HepG2 (cell line): ENCODE results near the gene AUTS2. TPM values are rescaled to one million over a fixed set of nuclear protein-coding genes. Genes with fewer than 3 reads are reported as not detected.
A peak's percentile ranks its signal among the peaks of the same experiment; 100 is the strongest.

Experiments
- ATAC-seq: fragments of 200-7000 bp; cut with Tn5 transposase; 3 replicates; pipeline ENCODE4 v1.9.1; 2020; ENCODE audit warnings: mild to moderate bottlenecking, moderate library complexity
- BruUV-seq: library from RNA; stranded (reverse); fragments of 400-500 nt; replicated peaks from 2 replicates; lab custom pipeline; 2021; lab: Mats Ljungman, UMichigan
- CTCF ChIA-PET: fragments of 300-600 bp; formaldehyde crosslinking; extraction: SDS; loops from one replicate; lab custom pipeline; 2021; ENCODE audit warnings: low total read pairs, inconsistent platforms, low intra/inter-chr PET ratio; lab: Yijun Ruan, JAX
- POLR2A ChIA-PET: fragments of 350-600 bp; sonication (Branson Sonifier 250); formaldehyde crosslinking; loops from one replicate; lab custom pipeline; 2020; ENCODE audit warnings: antibody characterized with exemption, inconsistent platforms; lab: Yijun Ruan, JAX
- DNase-seq: peaks from one replicate; pipeline ENCODE4 v3.0.0-alpha.2; 2015; ENCODE audit warnings: low spot score
- FAIRE-seq: peaks from 3 replicates; lab custom pipeline; 2011; peaks lifted over from hg19 to GRCh38; lab: Jason Lieb, UNC
- H2AFZ ChIP-seq: one replicate; pipeline ENCODE4 v1.6.1; 2011; ENCODE audit warnings: low read length, inconsistent platforms
- H3K27ac ChIP-seq: fragments of 300-600 bp; 3 replicates; pipeline ENCODE4 v1.8.0; 2011; ENCODE audit warnings: mixed run types, mild to moderate bottlenecking, mixed read lengths, low read length, inconsistent platforms; ENCODE audit not compliant: insufficient read depth; ENCODE audit errors: extremely low read length
- H3K27me3 ChIP-seq, 2 experiments: fragments of 200-600 bp in 1 of 2; 2 replicates in 1 of 2; 3 replicates in 1 of 2; pipeline versions ENCODE4 v1.6.0 to v1.8.0; 2011; ENCODE audit warnings: low read length in 2 of 2, mild to moderate bottlenecking in 2 of 2, moderate library complexity in 2 of 2, inconsistent platforms in 1 of 2; ENCODE audit not compliant: insufficient read depth in 2 of 2, control insufficient read depth in 1 of 2
- H3K36me3 ChIP-seq, 2 experiments: fragments of 200-600 bp in 1 of 2; replicated peaks in 1 of 2; 2 replicates in 1 of 2; 3 replicates in 1 of 2; pipeline versions ENCODE4 v1.5.1 to v1.8.0; 2011; ENCODE audit warnings: low read length in 2 of 2, inconsistent platforms in 1 of 2; ENCODE audit not compliant: insufficient read depth in 2 of 2, control insufficient read depth in 1 of 2
- H3K4me1 ChIP-seq: 2 replicates; pipeline ENCODE4 v1.5.1; 2012; ENCODE audit warnings: low read length, inconsistent platforms; ENCODE audit not compliant: insufficient read depth
- H3K4me2 ChIP-seq: 2 replicates; pipeline ENCODE4 v1.6.0; 2011; ENCODE audit warnings: low read depth, low read length, inconsistent platforms
- H3K4me3 ChIP-seq, 3 experiments: fragments of 200-600 bp in 1 of 3; sonication (generic), shearing (Covaris generic) in 1 of 3; replicated peaks in 1 of 3; 2 replicates each; pipeline ENCODE4 v1.5.1; 2011 to 2016; ENCODE audit warnings: low read length in 3 of 3, inconsistent platforms in 2 of 3, low read depth in 2 of 3, mild to moderate bottlenecking in 2 of 3, control low read depth in 1 of 3, mixed read lengths in 1 of 3; ENCODE audit not compliant: insufficient read depth in 1 of 3
- H3K79me2 ChIP-seq: one replicate; pipeline ENCODE4 v1.6.1; 2011; ENCODE audit warnings: low read length, inconsistent platforms; ENCODE audit not compliant: insufficient read depth
- H3K9ac ChIP-seq: 2 replicates; pipeline ENCODE4 v1.6.0; 2011; ENCODE audit warnings: mild to moderate bottlenecking, low read depth, low read length, inconsistent platforms; ENCODE audit not compliant: insufficient read depth
- H3K9me3 ChIP-seq: 2 replicates; pipeline ENCODE4 v1.5.1; 2012; ENCODE audit warnings: mild to moderate bottlenecking, low read length
- H4K20me1 ChIP-seq: 2 replicates; pipeline ENCODE4 v1.6.0; 2011; ENCODE audit warnings: inconsistent platforms, mild to moderate bottlenecking, low read length, moderate library complexity; ENCODE audit not compliant: insufficient read depth
- E2F1 ChIP-seq: sonication (generic); formaldehyde crosslinking; IDR thresholded peaks from 2 replicates; pipeline ENCODE4 v1.5.0; 2020; ENCODE audit warnings: missing genetic modification reagents
- GABPB1 ChIP-seq: IDR thresholded peaks from 2 replicates; pipeline ENCODE4 v1.6.1; 2016; ENCODE audit warnings: mild to moderate bottlenecking, missing genetic modification reagents, moderate library complexity, missing compliant biosample characterization
- GMEB2 ChIP-seq: IDR thresholded peaks from 2 replicates; pipeline ENCODE4 v1.6.1; 2016; ENCODE audit warnings: missing biosample characterization, missing genetic modification reagents, low read depth
- HNF4A ChIP-seq: sonication (generic); formaldehyde crosslinking; IDR thresholded peaks from 2 replicates; pipeline ENCODE4 v1.4.0; 2020; ENCODE audit warnings: missing genetic modification reagents
- KDM6A ChIP-seq: IDR thresholded peaks from 2 replicates; pipeline ENCODE4 v1.6.1; 2016; ENCODE audit warnings: low read depth
- MZF1 ChIP-seq: sonication (generic); formaldehyde crosslinking; IDR thresholded peaks from 2 replicates; pipeline ENCODE4 v1.8.1; 2023; ENCODE audit warnings: mild to moderate bottlenecking, missing genetic modification reagents, borderline replicate concordance
- PREB ChIP-seq: sonication (generic); formaldehyde crosslinking; IDR thresholded peaks from 2 replicates; pipeline ENCODE4 v1.4.0; 2020; ENCODE audit warnings: missing genetic modification reagents
- RFXAP ChIP-seq: sonication (generic); formaldehyde crosslinking; IDR thresholded peaks from 2 replicates; pipeline ENCODE4 v1.4.0; 2020; ENCODE audit warnings: missing genetic modification reagents, borderline replicate concordance
- SRY ChIP-seq: sonication (generic); formaldehyde crosslinking; IDR thresholded peaks from 2 replicates; pipeline ENCODE4 v1.8.0; 2022; ENCODE audit warnings: mild to moderate bottlenecking, missing genetic modification reagents
- ZBTB42 ChIP-seq: sonication (generic); formaldehyde crosslinking; IDR thresholded peaks from 2 replicates; pipeline ENCODE4 v1.5.0; 2020; ENCODE audit warnings: mild to moderate bottlenecking, missing genetic modification reagents
- ZFAT ChIP-seq: sonication (generic); formaldehyde crosslinking; conservative IDR thresholded peaks from 2 replicates; pipeline ENCODE4 v1.8.1; 2023; ENCODE audit warnings: missing genetic modification reagents, inconsistent platforms
- ZNF451 ChIP-seq: sonication (generic); formaldehyde crosslinking; IDR thresholded peaks from 2 replicates; pipeline ENCODE4 v1.5.0; 2020; ENCODE audit warnings: mild to moderate bottlenecking, missing genetic modification reagents
- ZNF567 ChIP-seq: sonication (generic); formaldehyde crosslinking; IDR thresholded peaks from 2 replicates; pipeline ENCODE4 v1.8.1; 2023; ENCODE audit warnings: mild to moderate bottlenecking, missing genetic modification reagents, borderline replicate concordance
- ZNF569 ChIP-seq: sonication (generic); formaldehyde crosslinking; IDR thresholded peaks from 2 replicates; pipeline ENCODE4 v1.5.0; 2020; ENCODE audit warnings: mild to moderate bottlenecking, missing genetic modification reagents, moderate library complexity, borderline replicate concordance
- ZNF576 ChIP-seq: sonication (generic); formaldehyde crosslinking; IDR thresholded peaks from 2 replicates; pipeline ENCODE4 v1.4.0; 2020; ENCODE audit warnings: mild to moderate bottlenecking, missing genetic modification reagents
- ZNF792 ChIP-seq: IDR thresholded peaks from 2 replicates; pipeline ENCODE4 v1.6.1; 2016
- ZNF878 ChIP-seq: sonication (generic); formaldehyde crosslinking; IDR thresholded peaks from 2 replicates; pipeline ENCODE4 v1.8.1; 2023; ENCODE audit warnings: mild to moderate bottlenecking, missing genetic modification reagents, moderate library complexity
- ZSCAN29 ChIP-seq: sonication (generic); formaldehyde crosslinking; conservative IDR thresholded peaks from 2 replicates; pipeline ENCODE4 v1.4.0; 2020; ENCODE audit warnings: mild to moderate bottlenecking, missing genetic modification reagents
- ZSCAN9 ChIP-seq: IDR thresholded peaks from 2 replicates; pipeline ENCODE4 v1.6.1; 2016; ENCODE audit warnings: borderline replicate concordance
- WGBS: methylation state at CpG from one replicate; pipeline ENCODE4 v1.1.6; 2017; ENCODE audit warnings: low lambda C conversion rate; 5-methylcytosine and 5-hydroxymethylcytosine counted together
- in situ Hi-C: cut with HindIII; loops from 2 replicates; pipeline ENCODE4 v1.10.0; 2017; ENCODE audit warnings: low pct_unique_long_range_greater_than_20kb; ENCODE audit not compliant: extremely low pct_ligation_motif_present
- intact Hi-C: fragments of 100-400 bp; cut with micrococcal nuclease; formaldehyde crosslinking; loops from one replicate; pipeline ENCODE4 v1.10.0; 2022; ENCODE audit not compliant: unreplicated experiment
- polyA plus RNA-seq, 8 experiments: library from polyadenylated mRNA; depleted of rRNA in 3 of 8; stranded (reverse) in 7 of 8; unstranded in 1 of 8; fragments of >200 nt; fragmentation: Illumina TruSeq in 4 of 8; extraction: Trizol in 4 of 8; gene quantifications; 2 replicates each; pipeline versions ENCODE4 v1.2.1 to v1.2.3, GENCODE V29; 2011 to 2016; ENCODE audit warnings: low read depth in 4 of 8, missing spikeins in 1 of 8, mixed read lengths in 1 of 8; ENCODE audit not compliant: insufficient read depth in 1 of 8
- total RNA-seq, 5 experiments: library from RNA; depleted of rRNA; stranded (reverse); fragments of >200 nt; fragmentation: Illumina TruSeq; extraction: Trizol; gene quantifications; 2 replicates each; pipeline ENCODE4 v1.2.3, GENCODE V29; 2016; ENCODE audit warnings: low read depth in 1 of 5

Gene AUTS2
- total and polyA plus RNA-seq, 2 of the 13 experiments (the other 11 are each of a cell fraction or from before 2014, with no cell fraction given), result 0.38 TPM; not detected in 1

- DNase-seq, result no peak
- BruUV-seq, result no TSS peak
- Histone ChIP-seq H3K27me3 (peaks cover 6 to 36% of the 10 kb centered on the region in 2 experiments), H3K27ac (no peak overlapping the region), H3K4me2 (peak overlapping the region; percentile 67), H3K4me1 (no peaks in the 10 kb centered on the region), H3K4me3 (peak overlapping the region in 2 of 3 experiments; percentile 41 to 64; a peak in 3 of 6 replicates), H3K9ac (no peak overlapping the region), H4K20me1 (no peaks in the 10 kb centered on the region), H3K79me2 (no peaks in the 10 kb centered on the region), H3K9me3 (no peaks in the 10 kb centered on the region), H3K36me3 (no peaks in the 10 kb centered on the region), H2AFZ (no peak overlapping the region)
- FAIRE-seq, result no peak
- intact Hi-C loops (loop anchor here (10.0 kb wide), 2 partner anchors 499 to 529 kb away; no protein-coding TSS in a partner anchor), in situ Hi-C loops (no loop called here)
- ChIA-PET POLR2A (no interaction called here), CTCF (no interaction called here)
- 1% methylated on average over 13 of the region's 101 CpGs for WGBS
- peak; percentile 74 for ATAC-seq
- peak; percentile 35; the same call in 1 of the 2 replicates for TF ChIP-seq GABPB1 (CRISPR knock-in tag)
- no peak for TF ChIP-seq HNF4A
- no peak for TF ChIP-seq ZNF878
- no peak for TF ChIP-seq ZNF792
- no peak for TF ChIP-seq SRY (CRISPR knock-in tag)
- no peak for TF ChIP-seq E2F1 (CRISPR knock-in tag)
- no peak for TF ChIP-seq GMEB2 (CRISPR knock-in tag)
- no peak for TF ChIP-seq ZSCAN29
- no peak for TF ChIP-seq ZNF567 (CRISPR knock-in tag)
- TF ChIP-seq ZNF451 (CRISPR knock-in tag), result no peak
- no peak for TF ChIP-seq PREB (CRISPR knock-in tag)
- TF ChIP-seq ZNF569 (CRISPR knock-in tag), result no peak
- no peak for TF ChIP-seq ZBTB42 (CRISPR knock-in tag)
- no peak for TF ChIP-seq RFXAP (CRISPR knock-in tag)
- TF ChIP-seq ZFAT (CRISPR knock-in tag), result no peak
- TF ChIP-seq KDM6A (CRISPR knock-in tag), result no peak
- no peak for TF ChIP-seq ZNF576 (CRISPR knock-in tag)
- no peak for TF ChIP-seq MZF1 (CRISPR knock-in tag)
- no peak for TF ChIP-seq ZSCAN9 (CRISPR knock-in tag)
Observed at GRCh38 chr7:70693686-70694433, 1095.6 kb downstream of the AUTS2 start.
